Endothelial cell of umbilical vein (primary cell): ENCODE data around the gene SGPL1. TPM values are rescaled to one million over a fixed set of nuclear protein-coding genes. Genes with fewer than 3 reads are reported as not detected.

Source experiments
- BruUV-seq: library from RNA; stranded (reverse); fragments of 400-500 nt; replicated peaks from 2 replicates; lab custom pipeline; 2021; lab: Mats Ljungman, UMichigan
- CTCF ChIA-PET: fragments of 300-600, 350-600 bp; sonication (Branson Sonifier 250); formaldehyde crosslinking; loops from one replicate; lab custom pipeline; 2021; ENCODE audit warnings: antibody characterized with exemption, inconsistent platforms; lab: Charles Lee
- POLR2A ChIA-PET: fragments of 300-600, 350-600 bp; sonication (Branson Sonifier 250); formaldehyde crosslinking; loops from one replicate; lab custom pipeline; 2021; ENCODE audit warnings: antibody characterized with exemption, inconsistent platforms; lab: Charles Lee
- DNase-seq: peaks from one replicate; pipeline ENCODE4 v3.0.0-alpha.2; 2011; ENCODE audit warnings: low read depth, low spot score
- FAIRE-seq: peaks from 2 replicates; lab custom pipeline; 2011; peaks lifted over from hg19 to GRCh38; lab: Jason Lieb, UNC
- H2AFZ ChIP-seq: 2 replicates; pipeline ENCODE4 v1.6.0; 2012; ENCODE audit warnings: low read depth, low read length, control low read depth, inconsistent platforms
- H3K27ac ChIP-seq: 2 replicates; pipeline ENCODE4 v1.5.1; 2011; ENCODE audit warnings: low read depth, mild to moderate bottlenecking, control low read depth, low read length, moderate library complexity; ENCODE audit not compliant: insufficient read depth
- H3K27me3 ChIP-seq, 2 experiments: 2 replicates each; pipeline versions ENCODE4 v1.6.0 to v1.6.1; 2011; ENCODE audit warnings: low read length in 2 of 2, mixed read lengths in 1 of 2; ENCODE audit not compliant: control insufficient read depth in 2 of 2, insufficient read depth in 2 of 2
- H3K36me3 ChIP-seq, 2 experiments: 2 replicates in 1 of 2; 3 replicates in 1 of 2; pipeline ENCODE4 v1.5.1; 2011; ENCODE audit warnings: low read length in 2 of 2, mild to moderate bottlenecking in 1 of 2, moderate library complexity in 1 of 2; ENCODE audit not compliant: control insufficient read depth in 2 of 2, insufficient read depth in 2 of 2; ENCODE audit errors: extremely low read depth in 1 of 2
- H3K4me1 ChIP-seq: 3 replicates; pipeline ENCODE4 v1.5.1; 2011; ENCODE audit warnings: mild to moderate bottlenecking, low read length; ENCODE audit not compliant: control insufficient read depth, insufficient read depth; ENCODE audit errors: extremely low read depth
- H3K4me2 ChIP-seq: 2 replicates; pipeline ENCODE4 v1.6.1; 2011; ENCODE audit warnings: low read length, control low read depth, mixed read lengths; ENCODE audit not compliant: insufficient read depth
- H3K4me3 ChIP-seq, 3 experiments: fragments of 200-600 bp in 1 of 3; sonication (generic), shearing (Covaris generic) in 1 of 3; replicated peaks in 1 of 3; 2 replicates each; pipeline ENCODE4 v1.5.1; 2011 to 2016; ENCODE audit warnings: control low read depth in 3 of 3, low read length in 3 of 3, mild to moderate bottlenecking in 2 of 3, inconsistent platforms in 1 of 3, low read depth in 1 of 3, moderate library complexity in 1 of 3; ENCODE audit not compliant: insufficient read depth in 1 of 3
- H3K79me2 ChIP-seq: 2 replicates; pipeline ENCODE4 v1.6.0; 2012; ENCODE audit warnings: low read length, inconsistent platforms; ENCODE audit not compliant: control insufficient read depth, insufficient read depth
- H3K9ac ChIP-seq: replicated peaks from 2 replicates; pipeline ENCODE3; 2011; ENCODE audit warnings: low read length, control low read depth; ENCODE audit not compliant: insufficient read depth; ENCODE audit errors: extremely low read depth
- H3K9me1 ChIP-seq: replicated peaks from 3 replicates; pipeline ENCODE4 v1.6.0; 2011; ENCODE audit warnings: mild to moderate bottlenecking, low read length; ENCODE audit not compliant: control insufficient read depth, insufficient read depth; ENCODE audit errors: extremely low read depth
- H3K9me3 ChIP-seq: replicated peaks from 2 replicates; pipeline ENCODE4 v1.5.1; 2012; ENCODE audit warnings: low read length, inconsistent platforms; ENCODE audit not compliant: control insufficient read depth, insufficient read depth
- H4K20me1 ChIP-seq: replicated peaks from 2 replicates; pipeline ENCODE3; 2011; ENCODE audit warnings: mild to moderate bottlenecking, low read length; ENCODE audit not compliant: control insufficient read depth, insufficient read depth; ENCODE audit errors: extremely low read depth
- EZH2 ChIP-seq: IDR thresholded peaks from 2 replicates; pipeline ENCODE4 v1.6.1; 2012; ENCODE audit warnings: borderline replicate concordance, low read depth, mild to moderate bottlenecking, moderate library complexity, low read length, inconsistent platforms; ENCODE audit not compliant: severe bottlenecking
- FOS ChIP-seq: IDR thresholded peaks from 2 replicates; pipeline ENCODE4 v1.6.1; 2011; ENCODE audit warnings: mild to moderate bottlenecking, low read length, moderate library complexity, borderline replicate concordance; ENCODE audit not compliant: insufficient read depth
- GATA2 ChIP-seq: IDR thresholded peaks from 2 replicates; pipeline ENCODE4 v1.7.0; 2011; ENCODE audit warnings: low read depth, mild to moderate bottlenecking, moderate library complexity, mixed read lengths, low read length; ENCODE audit not compliant: insufficient read length, insufficient read depth
- JUN ChIP-seq: IDR thresholded peaks from 2 replicates; pipeline ENCODE4 v1.6.1; 2011; ENCODE audit warnings: borderline replicate concordance, low read depth; ENCODE audit not compliant: insufficient read length, insufficient read depth
- MAX ChIP-seq: IDR thresholded peaks from 2 replicates; pipeline ENCODE4 v1.6.1; 2011; ENCODE audit not compliant: insufficient read depth, insufficient read length
- MYC ChIP-seq: IDR thresholded peaks from one replicate; pipeline ENCODE4 v1.6.1; 2011; ENCODE audit warnings: mild to moderate bottlenecking, low read depth, low read length
- POLR2A ChIP-seq: IDR thresholded peaks from 2 replicates; pipeline ENCODE4 v1.6.1; 2012; ENCODE audit warnings: low read depth, mild to moderate bottlenecking, control low read depth, low read length
- POLR2AphosphoS5 ChIP-seq: IDR thresholded peaks from 2 replicates; pipeline ENCODE4 v1.6.1; 2012; ENCODE audit warnings: low read depth, mild to moderate bottlenecking, control low read depth, low read length, moderate library complexity; ENCODE audit not compliant: insufficient read depth
- dilution Hi-C: fragments of 300-500 bp; cut with MboI; formaldehyde crosslinking; loops from one replicate; pipeline ENCODE4 v1.15.0; 2019; ENCODE audit warnings: low sequenced_read_pairs; ENCODE audit not compliant: extremely low pct_ligation_motif_present
- intact Hi-C: fragments of 100-400 bp; cut with micrococcal nuclease; formaldehyde crosslinking; loops from one replicate; pipeline ENCODE4 v1.10.0; 2022
- polyA plus RNA-seq, 4 experiments: library from polyadenylated mRNA; depleted of rRNA in 3 of 4; stranded (reverse) in 3 of 4; unstranded in 1 of 4; fragments of >200 nt; gene quantifications; 2 replicates each; pipeline versions ENCODE4 v1.2.1 to v1.2.3, GENCODE V29; 2011 to 2012; ENCODE audit warnings: missing spikeins in 1 of 4
- total RNA-seq: library from RNA; stranded (reverse); gene quantifications from 2 replicates; pipeline ENCODE4 v1.2.3, GENCODE V29; 2021
- TF ChIP-seq, protein P1 (sequence below), 2 donors: IDR thresholded peaks; 1 replicate in 1 of 2; 2 replicates in 1 of 2; pipeline ENCODE4 v1.5.1; 2011; ENCODE audit warnings: low read length in 2 of 2, mild to moderate bottlenecking in 2 of 2, moderate library complexity in 2 of 2, control low read depth in 1 of 2, inconsistent platforms in 1 of 2, low read depth in 1 of 2; ENCODE audit not compliant: insufficient read depth in 1 of 2; ENCODE audit errors: extremely low read depth in 1 of 2

SGPL1 gene
- total and polyA plus RNA-seq, 2 donors (not counting 3 experiments of a cell fraction or from before 2014, with no cell fraction given) = 11.4 to 25.2 TPM

GRCh38 chr10:70908406-70909296 is 92.9 kb downstream of the SGPL1 start:
- Histone ChIP-seq H3K4me1 (no peaks in the 10 kb centered on the region), H2AFZ (no peak overlapping the region), H3K4me2 (no peak overlapping the region), H3K27ac (no peak overlapping the region), H3K79me2 (no peaks in the 10 kb centered on the region), H4K20me1 (no peaks in the 10 kb centered on the region), H3K9ac (no peak overlapping the region), H3K9me3 (no peaks in the 10 kb centered on the region), H3K27me3 (peaks cover 0 to 1% of the 10 kb centered on the region in 2 experiments), H3K4me3 (no peak overlapping the region), H3K9me1 (no peaks in the 10 kb centered on the region), H3K36me3 (no peaks in the 10 kb centered on the region)
- no peak for DNase-seq
- TF ChIP-seq MYC = no peak
- dilution Hi-C loops (no loop called here), intact Hi-C loops (no loop called here)
- no TSS peak for BruUV-seq
- ChIA-PET CTCF (no interaction called here), POLR2A (no interaction called here)
- FAIRE-seq = no peak

GRCh38 chr10:70909326-70909935 is 93.7 kb downstream of the SGPL1 start:
- no peak for FAIRE-seq
- no peak overlapping the region for H3K9ac ChIP-seq
- no peak overlapping the region for H3K27ac ChIP-seq
- ChIA-PET POLR2A (no interaction called here), CTCF (no interaction called here)
- dilution Hi-C loops (no loop called here), intact Hi-C loops (no loop called here)
- no peak overlapping the region for H3K4me3 ChIP-seq
- H4K20me1 ChIP-seq = no peaks in the 10 kb centered on the region
- TF ChIP-seq POLR2A = no peak
- no peak for TF ChIP-seq MAX
- no peak for TF ChIP-seq MYC
- no peak for TF ChIP-seq JUN
- TF ChIP-seq GATA2 = no peak
- TF ChIP-seq POLR2AphosphoS5 = no peak
- TF ChIP-seq, protein P1, sequence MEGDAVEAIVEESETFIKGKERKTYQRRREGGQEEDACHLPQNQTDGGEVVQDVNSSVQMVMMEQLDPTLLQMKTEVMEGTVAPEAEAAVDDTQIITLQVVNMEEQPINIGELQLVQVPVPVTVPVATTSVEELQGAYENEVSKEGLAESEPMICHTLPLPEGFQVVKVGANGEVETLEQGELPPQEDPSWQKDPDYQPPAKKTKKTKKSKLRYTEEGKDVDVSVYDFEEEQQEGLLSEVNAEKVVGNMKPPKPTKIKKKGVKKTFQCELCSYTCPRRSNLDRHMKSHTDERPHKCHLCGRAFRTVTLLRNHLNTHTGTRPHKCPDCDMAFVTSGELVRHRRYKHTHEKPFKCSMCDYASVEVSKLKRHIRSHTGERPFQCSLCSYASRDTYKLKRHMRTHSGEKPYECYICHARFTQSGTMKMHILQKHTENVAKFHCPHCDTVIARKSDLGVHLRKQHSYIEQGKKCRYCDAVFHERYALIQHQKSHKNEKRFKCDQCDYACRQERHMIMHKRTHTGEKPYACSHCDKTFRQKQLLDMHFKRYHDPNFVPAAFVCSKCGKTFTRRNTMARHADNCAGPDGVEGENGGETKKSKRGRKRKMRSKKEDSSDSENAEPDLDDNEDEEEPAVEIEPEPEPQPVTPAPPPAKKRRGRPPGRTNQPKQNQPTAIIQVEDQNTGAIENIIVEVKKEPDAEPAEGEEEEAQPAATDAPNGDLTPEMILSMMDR (IDR thresholded peaks at IDR 0.05; ENCODE audit: extremely low read depth in 1 of 2, insufficient read depth in 1 of 2, low read depth in 1 of 2, low read length in 2 of 2) = no peak
- no peak for TF ChIP-seq FOS
- no peak for TF ChIP-seq EZH2
- BruUV-seq = no TSS peak
- H3K36me3 ChIP-seq = no peaks in the 10 kb centered on the region
- no peak overlapping the region for H3K4me2 ChIP-seq
- H2AFZ ChIP-seq = no peak overlapping the region
- H3K4me1 ChIP-seq = no peaks in the 10 kb centered on the region
- H3K27me3 ChIP-seq = peaks cover 0 to 4% of the 10 kb centered on the region in 2 experiments
- H3K79me2 ChIP-seq = no peaks in the 10 kb centered on the region
- DNase-seq = no peak
- H3K9me1 ChIP-seq = no peaks in the 10 kb centered on the region
- no peaks in the 10 kb centered on the region for H3K9me3 ChIP-seq
